Activated naive CD4-positive, alpha-beta T cell treated with anti-CD3 and anti-CD28 coated beads, Interleukin-2, amount 50 U/mL, for 72 hours (primary cell): ENCODE measurements around the gene TRABD2B. TPM values are rescaled to one million over a fixed set of nuclear protein-coding genes. Genes with fewer than 3 reads are reported as not detected.

ENCODE experiments used
- ATAC-seq, 2 donors: fragments of 150-1000 bp; cut with Tn5 transposase; 2 replicates each; pipeline ENCODE4 v1.10.0; 2021; ENCODE audit warnings: mild to moderate bottlenecking in 2 of 2, moderate library complexity in 2 of 2
- DNase-seq, 2 donors: peaks; one replicate each; pipeline ENCODE4 v3.0.0; 2021 to 2022; ENCODE audit warnings: low spot score in 2 of 2
- H3K27ac Mint-ChIP-seq, 2 donors: one replicate each; pipeline ENCODE4 v1.8.0; 2022; ENCODE audit warnings: mild to moderate bottlenecking in 2 of 2, mixed read lengths in 2 of 2
- H3K36me3 Mint-ChIP-seq, 2 donors: one replicate each; pipeline ENCODE4 v1.8.0; 2022; ENCODE audit warnings: mixed read lengths in 2 of 2
- H3K9me3 Mint-ChIP-seq, 2 donors: one replicate each; pipeline ENCODE4 v1.8.0; 2022; ENCODE audit warnings: mixed read lengths in 2 of 2
- total RNA-seq, 2 donors: library from RNA; stranded (reverse); gene quantifications; one replicate each; pipeline ENCODE4 v1.2.3, GENCODE V29; 2022

TRABD2B gene
- total RNA-seq, 2 donors from 2014 or later = not detected

GRCh38 chr1:47849591-47850261, 147.5 kb downstream of the TRABD2B start:
- Mint-ChIP-seq H3K9me3 (no peaks in the 10 kb centered on the region), H3K27ac (no peak overlapping the region), H3K36me3 (no peaks in the 10 kb centered on the region)
- no peak for ATAC-seq
- DNase-seq = peak in 1 of 2 donors; percentile 16

DNA sequence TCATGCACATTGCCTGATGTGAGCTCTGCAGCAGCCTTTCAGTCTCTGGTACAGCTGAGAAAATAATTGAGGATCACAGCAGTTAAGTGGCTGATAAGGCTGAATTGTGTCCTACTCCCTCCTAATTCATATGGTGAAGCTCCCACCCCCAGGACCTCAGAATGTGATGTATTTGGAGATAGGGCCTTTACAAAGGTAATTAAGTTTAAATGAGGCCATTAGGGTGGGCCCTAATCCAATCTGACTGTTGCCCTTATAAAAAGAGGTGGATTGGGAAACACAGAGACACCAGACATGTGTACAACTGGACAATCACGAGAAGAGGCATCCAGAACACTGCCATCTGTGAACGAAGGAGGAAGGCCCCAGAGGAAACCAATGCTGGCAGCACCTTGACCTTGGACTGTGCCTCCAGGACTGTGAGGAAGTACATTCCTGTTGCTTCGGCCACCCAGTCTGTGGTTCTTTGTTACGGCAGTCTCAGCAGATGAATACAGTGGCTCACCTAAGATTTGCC, 148.1 kb downstream of the TRABD2B start:
- H3K9me3 Mint-ChIP-seq = no peaks in the 10 kb centered on the region
- no peaks in the 10 kb centered on the region for H3K36me3 Mint-ChIP-seq
- H3K27ac Mint-ChIP-seq = no peak overlapping the region
- DNase-seq (peak in 1 of 2 donors; percentile 2), ATAC-seq (no peak)

- H3K9me3 Mint-ChIP-seq = no peaks in the 10 kb centered on the region
- H3K27ac Mint-ChIP-seq = no peak overlapping the region
- H3K36me3 Mint-ChIP-seq = no peaks in the 10 kb centered on the region
Observed at GRCh38 chr1:47847763-47848162, 149.4 kb downstream of the TRABD2B start.

DNA sequence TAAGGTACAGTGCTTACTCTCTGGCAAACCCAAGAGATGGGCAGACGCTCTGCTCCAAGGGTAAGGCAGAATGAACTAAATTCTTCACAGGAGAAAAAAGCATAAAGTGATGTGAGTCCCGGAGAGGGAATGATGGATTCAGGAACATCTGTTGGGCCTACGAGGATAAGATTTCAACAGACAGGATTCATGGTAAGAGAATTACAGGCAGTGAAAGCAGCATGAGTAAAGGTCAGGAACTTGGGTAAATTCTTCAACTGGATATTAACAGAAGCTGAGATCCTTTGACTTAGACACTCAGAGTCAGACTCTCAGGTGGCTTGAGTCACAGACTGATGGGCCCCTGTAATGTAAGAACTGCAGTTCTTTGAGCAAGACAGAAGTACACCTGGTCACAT, 152.6 kb downstream of the TRABD2B start:
- Mint-ChIP-seq H3K27ac (no peak overlapping the region), H3K9me3 (no peaks in the 10 kb centered on the region), H3K36me3 (no peaks in the 10 kb centered on the region)
- DNase-seq (no peak), ATAC-seq (no peak)

More at GRCh38 chr1:47847763-47848162, 149.4 kb downstream of the TRABD2B start:
- DNase-seq = peak in 1 of 2 donors; percentile 7
- ATAC-seq = no peak

GRCh38 chr1:47843781-47844557, 153.2 kb downstream of the TRABD2B start:
- ATAC-seq (no peak), DNase-seq (peak in 1 of 2 donors; percentile 31)
- Mint-ChIP-seq H3K27ac (no peak overlapping the region), H3K36me3 (no peaks in the 10 kb centered on the region), H3K9me3 (no peaks in the 10 kb centered on the region)

DNA sequence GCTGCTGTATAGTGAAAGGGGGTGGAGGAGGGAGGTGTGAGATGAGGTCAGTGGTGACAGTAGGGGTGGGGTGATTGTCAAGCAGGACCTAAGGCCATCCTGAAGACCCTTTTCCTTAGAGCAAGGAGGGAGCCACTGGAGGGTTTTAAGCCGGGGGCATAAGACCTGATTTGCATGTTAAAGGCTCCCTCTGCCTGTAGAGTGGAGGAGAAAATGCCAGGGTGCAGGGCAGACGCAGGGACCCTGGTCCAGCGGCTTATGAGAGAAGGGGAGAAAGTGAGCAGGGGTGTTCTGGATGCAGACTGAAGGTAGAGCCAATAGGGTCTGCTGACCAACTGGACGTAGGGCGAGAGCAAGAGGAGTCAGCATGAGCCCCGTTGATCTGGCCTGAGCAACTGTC, 154.1 kb downstream of the TRABD2B start:
- no peaks in the 10 kb centered on the region for H3K36me3 Mint-ChIP-seq
- DNase-seq = no peak
- no peak for ATAC-seq
- peak overlapping the region in 1 of 2 donors; percentile 31 for H3K27ac Mint-ChIP-seq
- no peaks in the 10 kb centered on the region for H3K9me3 Mint-ChIP-seq

GRCh38 chr1:47842228-47842919, 154.8 kb downstream of the TRABD2B start:
- DNase-seq = peak in 1 of 2 donors; percentile 14
- H3K36me3 Mint-ChIP-seq = no peaks in the 10 kb centered on the region
- no peak for ATAC-seq
- H3K27ac Mint-ChIP-seq = no peak overlapping the region
- no peaks in the 10 kb centered on the region for H3K9me3 Mint-ChIP-seq

- no peaks in the 10 kb centered on the region for H3K9me3 Mint-ChIP-seq
- ATAC-seq (no peak), DNase-seq (no peak)
- H3K36me3 Mint-ChIP-seq = no peaks in the 10 kb centered on the region
- H3K27ac Mint-ChIP-seq = no peak overlapping the region
Observed at GRCh38 chr1:47841356-47841755, 155.8 kb downstream of the TRABD2B start.

DNA sequence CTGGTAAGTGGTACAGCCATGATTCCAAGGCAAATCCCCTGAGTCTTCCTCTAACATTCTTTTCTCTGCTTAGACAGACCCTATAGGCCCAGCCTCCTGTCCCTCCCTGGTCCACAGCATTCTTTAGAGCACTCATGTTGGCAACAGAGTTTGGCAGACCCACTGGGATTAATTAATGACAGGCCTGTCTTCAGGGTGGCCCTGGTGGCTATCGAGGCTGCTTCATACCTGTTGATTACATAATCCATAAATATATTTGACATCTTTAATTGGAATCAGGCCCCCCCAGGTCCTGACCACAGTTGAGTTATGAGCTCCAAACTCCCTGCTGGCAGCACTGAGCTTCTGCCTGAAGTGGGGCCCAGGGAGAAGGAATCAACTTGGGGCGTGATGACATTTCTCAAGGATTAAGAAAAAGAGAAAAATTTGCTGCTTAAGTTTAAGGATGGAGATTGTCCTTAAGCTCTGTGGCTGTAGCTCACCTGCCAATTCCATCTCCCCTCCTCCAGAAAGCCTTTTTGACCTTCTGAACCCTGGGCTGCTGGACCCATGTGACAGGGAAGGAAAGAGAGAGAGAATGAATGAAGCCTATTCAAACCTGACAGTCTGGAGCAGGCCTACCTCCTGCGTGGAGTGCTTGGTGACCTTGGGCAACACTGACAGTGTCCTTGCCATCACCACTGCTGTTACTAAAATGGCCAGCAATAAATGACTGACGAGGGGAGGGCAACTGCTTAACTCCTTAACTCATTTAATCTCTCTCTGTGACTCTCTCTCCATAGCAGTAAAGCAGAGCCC, 156.6 kb downstream of the TRABD2B start:
- DNase-seq (peak in 1 of 2 donors; percentile 11), ATAC-seq (no peak)
- Mint-ChIP-seq H3K27ac (no peak overlapping the region), H3K9me3 (peaks cover 2% of the 10 kb centered on the region in 2 donors), H3K36me3 (no peaks in the 10 kb centered on the region)

GRCh38 chr1:47839433-47839760, 157.8 kb downstream of the TRABD2B start:
- H3K36me3 Mint-ChIP-seq = no peaks in the 10 kb centered on the region
- no peak overlapping the region for H3K27ac Mint-ChIP-seq
- DNase-seq (peak in 1 of 2 donors; percentile 16), ATAC-seq (no peak)
- H3K9me3 Mint-ChIP-seq = peaks cover 3% of the 10 kb centered on the region in 2 donors

DNA sequence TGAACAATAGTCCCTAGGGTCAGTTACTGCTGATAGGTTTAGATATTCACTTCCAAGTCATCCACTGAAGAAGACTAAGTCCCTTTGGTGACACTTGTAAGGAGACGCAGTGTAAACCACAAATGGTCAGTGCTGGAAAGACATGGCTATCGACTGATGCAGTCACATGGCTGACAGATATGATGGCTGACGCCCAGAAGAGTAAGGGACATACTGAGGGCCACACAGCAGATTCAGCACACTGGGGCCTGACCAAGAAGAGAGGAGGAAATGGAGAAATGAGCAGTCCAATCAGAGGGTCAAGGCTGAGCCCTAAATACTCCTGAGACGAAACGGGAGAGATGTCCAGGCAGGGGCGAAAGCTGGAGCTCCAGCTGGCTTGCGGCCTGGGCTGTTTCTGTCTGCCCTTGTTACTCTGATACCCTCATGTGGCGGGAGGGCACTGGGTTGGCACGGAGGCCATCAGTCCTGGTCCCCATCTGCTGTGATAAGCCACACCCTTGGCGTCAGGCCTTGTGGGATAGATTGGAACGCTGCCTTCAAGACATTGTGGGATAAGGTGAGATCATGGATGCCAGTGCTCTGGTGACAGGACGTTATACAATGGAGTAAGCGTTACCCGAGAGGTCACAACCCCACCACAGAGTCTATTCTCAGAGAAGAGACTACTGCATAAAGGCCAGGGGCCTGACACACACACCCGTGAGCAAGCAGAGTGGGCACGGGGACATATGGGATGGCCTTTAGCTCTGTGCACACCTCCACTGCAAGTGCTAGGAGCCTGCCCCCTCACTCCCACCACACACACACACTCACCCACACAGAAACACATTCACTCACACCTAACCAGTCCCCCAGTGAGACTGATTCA, 158.4 kb downstream of the TRABD2B start:
- DNase-seq = peak in 1 of 2 donors; percentile 39
- H3K36me3 Mint-ChIP-seq = no peaks in the 10 kb centered on the region

GRCh38 chr1:47837866-47838561, 159.2 kb downstream of the TRABD2B start:
- DNase-seq (peak in 1 of 2 donors; percentile 2), ATAC-seq (no peak)
- Mint-ChIP-seq H3K27ac (no peak overlapping the region), H3K36me3 (no peaks in the 10 kb centered on the region), H3K9me3 (peaks cover 3% of the 10 kb centered on the region in 2 donors)

More for the DNA sequence above, 158.4 kb downstream of the TRABD2B start:
- Mint-ChIP-seq H3K27ac (no peak overlapping the region), H3K9me3 (peaks cover 3% of the 10 kb centered on the region in 2 donors)
- ATAC-seq = no peak

GRCh38 chr1:47837056-47837830, 159.9 kb downstream of the TRABD2B start:
- H3K27ac Mint-ChIP-seq = no peak overlapping the region
- no peak for ATAC-seq
- DNase-seq = no peak
- H3K9me3 Mint-ChIP-seq = peaks cover 3% of the 10 kb centered on the region in 2 donors
- H3K36me3 Mint-ChIP-seq = no peaks in the 10 kb centered on the region

DNA sequence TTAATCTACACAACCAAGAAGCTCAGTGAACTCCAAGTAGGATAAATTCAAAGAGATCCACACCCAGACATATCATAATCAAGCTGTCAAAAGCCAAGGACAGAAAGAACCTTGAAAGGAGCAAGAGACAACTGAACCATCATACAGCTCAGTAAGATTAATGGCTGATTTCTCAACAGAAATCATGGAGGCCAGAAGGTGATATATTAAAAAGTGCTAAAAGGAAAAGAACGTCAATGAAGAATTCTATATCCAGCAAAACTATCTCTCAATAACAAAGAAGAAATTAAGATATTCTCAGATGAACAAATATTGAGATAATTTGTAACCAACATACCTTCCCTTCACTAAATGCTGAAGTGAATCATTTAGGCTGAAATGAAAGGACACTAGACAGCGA, 161.8 kb downstream of the TRABD2B start:
- DNase-seq (no peak), ATAC-seq (no peak)
- Mint-ChIP-seq H3K36me3 (no peaks in the 10 kb centered on the region), H3K9me3 (peaks cover 3% of the 10 kb centered on the region in 2 donors), H3K27ac (no peak overlapping the region)
